K562 (cell line): ENCODE measurements around the gene ERN1. TPM values are rescaled to one million over a fixed set of nuclear protein-coding genes. Genes with fewer than 3 reads are reported as not detected.

Experiments
- ATAC-seq: fragments of 200-7000 bp; cut with Tn5 transposase; 3 replicates; pipeline ENCODE4 v1.9.1; 2020; ENCODE audit warnings: moderate library complexity
- BruUV-seq: library from RNA; stranded (reverse); fragments of 400-500 nt; replicated peaks from 2 replicates; lab custom pipeline; 2021; lab: Mats Ljungman, UMichigan
- CTCF ChIA-PET: fragments of 300-600 bp; formaldehyde crosslinking; extraction: SDS; loops from one replicate; lab custom pipeline; 2021; ENCODE audit warnings: low intra/inter-chr PET ratio; lab: Yijun Ruan, JAX
- POLR2A ChIA-PET: fragments of 300-600, 350-650 bp; sonication (Branson Sonifier 250); formaldehyde crosslinking; extraction: SDS; loops from one replicate; lab custom pipeline; 2021; ENCODE audit warnings: antibody characterized with exemption, inconsistent platforms; lab: Yijun Ruan, JAX
- DNase-seq, 4 experiments: peaks; one replicate each; pipeline versions ENCODE4 v3.0.0 to v3.0.0-alpha.2; 2011 to 2018; ENCODE audit warnings: low spot score in 3 of 4, mixed read lengths in 3 of 4; ENCODE audit errors: extremely low read depth in 1 of 4
- FAIRE-seq: peaks from 2 replicates; lab custom pipeline; 2011; peaks lifted over from hg19 to GRCh38; lab: Jason Lieb, UNC
- H2AFZ ChIP-seq: 2 replicates; pipeline ENCODE4 v1.6.0; 2011; ENCODE audit warnings: low read depth, low read length, control low read depth, inconsistent platforms
- H3K27ac ChIP-seq: fragments of 200-600 bp; 3 replicates; pipeline ENCODE4 v1.8.0; 2011; ENCODE audit warnings: low read depth, mild to moderate bottlenecking, control low read depth, inconsistent platforms, low read length, moderate library complexity, mixed read lengths; ENCODE audit errors: extremely low read depth
- H3K27me3 ChIP-seq, 2 experiments: fragments of 300-600 bp in 1 of 2; 2 replicates in 1 of 2; 3 replicates in 1 of 2; pipeline versions ENCODE4 v1.6.0 to v1.8.0; 2011; ENCODE audit warnings: inconsistent platforms in 2 of 2, low read length in 2 of 2, mild to moderate bottlenecking in 1 of 2, mixed read lengths in 1 of 2, moderate library complexity in 1 of 2; ENCODE audit not compliant: control insufficient read depth in 2 of 2, insufficient read depth in 2 of 2
- H3K36me3 ChIP-seq: fragments of 300-600 bp; 3 replicates; pipeline ENCODE4 v1.8.0; 2011; ENCODE audit warnings: mild to moderate bottlenecking, low read length, inconsistent platforms; ENCODE audit not compliant: control insufficient read depth, insufficient read depth
- H3K4me1 ChIP-seq, 2 experiments: fragments of 200-600 bp in 1 of 2; replicated peaks in 1 of 2; 2 replicates in 1 of 2; 3 replicates in 1 of 2; pipeline versions ENCODE4 v1.5.1 to v1.8.0; 2011; ENCODE audit warnings: inconsistent platforms in 2 of 2, low read length in 2 of 2, mild to moderate bottlenecking in 1 of 2, mixed read lengths in 1 of 2, moderate library complexity in 1 of 2; ENCODE audit not compliant: control insufficient read depth in 2 of 2, insufficient read depth in 2 of 2
- H3K4me2 ChIP-seq: 2 replicates; pipeline ENCODE4 v1.6.1; 2011; ENCODE audit warnings: low read length, control low read depth, inconsistent platforms, mixed read lengths; ENCODE audit not compliant: insufficient read depth
- H3K4me3 ChIP-seq: fragments of 200-600 bp; sonication (generic), shearing (Covaris generic); 2 replicates; pipeline ENCODE4 v1.5.1; 2016; ENCODE audit warnings: control low read depth, inconsistent platforms
- H3K79me2 ChIP-seq: fragments of 200-600 bp; 3 replicates; pipeline ENCODE4 v1.8.0; 2011; ENCODE audit warnings: low read length, inconsistent platforms; ENCODE audit not compliant: control insufficient read depth, insufficient read depth
- H3K9ac ChIP-seq, 2 experiments: 2 replicates each; pipeline versions ENCODE4 v1.6.0 to v1.6.1; 2011; ENCODE audit warnings: low read depth in 2 of 2, low read length in 2 of 2, control low read depth in 1 of 2, inconsistent platforms in 1 of 2, mild to moderate bottlenecking in 1 of 2, mixed read lengths in 1 of 2; ENCODE audit not compliant: insufficient read depth in 1 of 2
- H3K9me1 ChIP-seq: one replicate; pipeline ENCODE4 v1.6.0; 2011; ENCODE audit warnings: inconsistent platforms, mild to moderate bottlenecking, low read length, moderate library complexity; ENCODE audit not compliant: control insufficient read depth, insufficient read depth
- H3K9me3 ChIP-seq: replicated peaks from 2 replicates; pipeline ENCODE4 v1.5.1; 2011; ENCODE audit warnings: low read depth, low read length, inconsistent platforms; ENCODE audit not compliant: control insufficient read depth, insufficient read depth
- H4K20me1 ChIP-seq: replicated peaks from 2 replicates; pipeline ENCODE4 v1.6.1; 2011; ENCODE audit warnings: low read length, inconsistent platforms, mixed read lengths; ENCODE audit not compliant: control insufficient read depth, insufficient read depth
- BRF1 ChIP-seq: IDR thresholded peaks from 3 replicates; pipeline ENCODE4 v1.6.1; 2011; ENCODE audit warnings: borderline replicate concordance, mild to moderate bottlenecking; ENCODE audit not compliant: insufficient read length; ENCODE audit errors: extremely low read depth
- CBX3 ChIP-seq, 2 experiments: IDR thresholded peaks; 1 replicate in 1 of 2; 2 replicates in 1 of 2; pipeline ENCODE4 v1.6.1; 2012; ENCODE audit warnings: inconsistent platforms in 2 of 2, low read length in 2 of 2, borderline replicate concordance in 1 of 2, control low read depth in 1 of 2
- CEBPB ChIP-seq: fragments of 450-650 bp; IDR thresholded peaks from 2 replicates; pipeline ENCODE4 v1.6.1; 2016; ENCODE audit warnings: missing genetic modification characterization, missing compliant biosample characterization
- ESRRA ChIP-seq: fragments of 450-650 bp; IDR thresholded peaks from 2 replicates; pipeline ENCODE4 v1.6.1; 2014; ENCODE audit warnings: low read depth, mild to moderate bottlenecking, moderate library complexity, borderline replicate concordance
- HMGN3 ChIP-seq: IDR thresholded peaks from 2 replicates; pipeline ENCODE4 v1.6.1; 2011; ENCODE audit warnings: borderline replicate concordance, low read depth, mild to moderate bottlenecking, mixed read lengths, low read length; ENCODE audit not compliant: insufficient read length; ENCODE audit errors: extremely low read depth
- MCM7 ChIP-seq, 2 experiments: fragments of 450-650 bp; IDR thresholded peaks; 2 replicates each; pipeline ENCODE4 v1.6.1; 2016 to 2018
- MYBL2 ChIP-seq, 2 experiments: fragments of 450-650 bp in 1 of 2; sonication (generic) in 1 of 2; formaldehyde crosslinking in 1 of 2; IDR thresholded peaks; 2 replicates each; pipeline versions ENCODE4 v1.6.1 to v1.8.1; 2017 to 2022; ENCODE audit warnings: borderline replicate concordance in 1 of 2, inconsistent platforms in 1 of 2, low read depth in 1 of 2, mild to moderate bottlenecking in 1 of 2, missing genetic modification reagents in 1 of 2, moderate library complexity in 1 of 2
- NFATC3 ChIP-seq: fragments of 450-650 bp; IDR thresholded peaks from 2 replicates; pipeline ENCODE4 v1.6.1; 2017; ENCODE audit warnings: mild to moderate bottlenecking
- POLR2G ChIP-seq: fragments of 200-400 bp; formaldehyde crosslinking; IDR thresholded peaks from 2 replicates; pipeline ENCODE4 v1.6.1; 2017; ENCODE audit warnings: low read depth, mild to moderate bottlenecking, antibody characterized with exemption, low read length, moderate library complexity
- ZNF507 ChIP-seq: conservative IDR thresholded peaks from 2 replicates; pipeline ENCODE4 v1.6.1; 2017; ENCODE audit warnings: missing genetic modification characterization, missing compliant biosample characterization
- WGBS: fragments of 100-300 bp; shearing (Covaris generic); methylation state at CpG from one replicate; pipeline ENCODE4 v1.1.6; 2016; ENCODE audit warnings: low coverage, mixed read lengths; ENCODE audit not compliant: insufficient coverage; ENCODE audit errors: missing lambda C conversion rate; 5-methylcytosine and 5-hydroxymethylcytosine counted together
- in situ Hi-C: fragments of 300-500 bp; cut with MboI; formaldehyde crosslinking; loops from 4 replicates; pipeline ENCODE4 v1.15.0; 2018; ENCODE audit warnings: inconsistent platforms, mixed read lengths
- intact Hi-C: fragments of 100-400 bp; cut with micrococcal nuclease; formaldehyde crosslinking; loops from 2 replicates; pipeline ENCODE4 v1.14.2; 2022
- polyA plus RNA-seq, 8 experiments: library from polyadenylated mRNA; depleted of rRNA in 4 of 8; stranded (reverse) in 5 of 8; unstranded in 3 of 8; fragments of >200 nt; fragmentation: Nextera tagmentation in 2 of 8; fragmentation: Illumina TruSeq in 1 of 8; extraction: Ambion mirVana in 2 of 8; extraction: Trizol in 1 of 8; gene quantifications; 2 replicates each; pipeline versions ENCODE4 v1.2.1 to v1.2.3, GENCODE V29; 2011 to 2014; ENCODE audit warnings: inconsistent platforms in 1 of 8, missing spikeins in 1 of 8
- total RNA-seq, 7 experiments: library from RNA; depleted of rRNA in 6 of 7; stranded (reverse); fragments of >200 nt in 6 of 7; fragmentation: Illumina TruSeq in 2 of 7; extraction: Trizol in 2 of 7; gene quantifications; 2 replicates each; pipeline versions ENCODE4 v1.2.1 to v1.2.3, GENCODE V29; 2011 to 2021; ENCODE audit warnings: low replicate concordance in 1 of 7
- TF ChIP-seq, protein P1 (sequence below): fragments of 450-650 bp; IDR thresholded peaks from 2 replicates; pipeline ENCODE4 v1.6.1; 2017; ENCODE audit warnings: antibody characterized with exemption, mild to moderate bottlenecking

ERN1 gene
- total and polyA plus RNA-seq, 9 of the 15 experiments (the other 6 are each of a cell fraction or from before 2014, with no cell fraction given): 2.1 to 22.5 (median 7.3) TPM

GRCh38 chr17:64161380-64162176 is 31.6 kb upstream of the ERN1 start:
- H3K9me3 ChIP-seq: no peaks in the 10 kb centered on the region
- ATAC-seq: no peak
- no peak for FAIRE-seq
- BruUV-seq: no TSS peak
- in situ Hi-C loops: no loop called here
- H3K9ac ChIP-seq: no peak overlapping the region
- H2AFZ ChIP-seq: no peak overlapping the region
- WGBS: 59% methylated on average over 6 of the region's 6 CpGs
- H4K20me1 ChIP-seq: no peaks in the 10 kb centered on the region
- no peaks in the 10 kb centered on the region for H3K9me1 ChIP-seq
- intact Hi-C loops: no loop called here
- TF ChIP-seq CEBPB (tag): no peak
- TF ChIP-seq, protein P1, sequence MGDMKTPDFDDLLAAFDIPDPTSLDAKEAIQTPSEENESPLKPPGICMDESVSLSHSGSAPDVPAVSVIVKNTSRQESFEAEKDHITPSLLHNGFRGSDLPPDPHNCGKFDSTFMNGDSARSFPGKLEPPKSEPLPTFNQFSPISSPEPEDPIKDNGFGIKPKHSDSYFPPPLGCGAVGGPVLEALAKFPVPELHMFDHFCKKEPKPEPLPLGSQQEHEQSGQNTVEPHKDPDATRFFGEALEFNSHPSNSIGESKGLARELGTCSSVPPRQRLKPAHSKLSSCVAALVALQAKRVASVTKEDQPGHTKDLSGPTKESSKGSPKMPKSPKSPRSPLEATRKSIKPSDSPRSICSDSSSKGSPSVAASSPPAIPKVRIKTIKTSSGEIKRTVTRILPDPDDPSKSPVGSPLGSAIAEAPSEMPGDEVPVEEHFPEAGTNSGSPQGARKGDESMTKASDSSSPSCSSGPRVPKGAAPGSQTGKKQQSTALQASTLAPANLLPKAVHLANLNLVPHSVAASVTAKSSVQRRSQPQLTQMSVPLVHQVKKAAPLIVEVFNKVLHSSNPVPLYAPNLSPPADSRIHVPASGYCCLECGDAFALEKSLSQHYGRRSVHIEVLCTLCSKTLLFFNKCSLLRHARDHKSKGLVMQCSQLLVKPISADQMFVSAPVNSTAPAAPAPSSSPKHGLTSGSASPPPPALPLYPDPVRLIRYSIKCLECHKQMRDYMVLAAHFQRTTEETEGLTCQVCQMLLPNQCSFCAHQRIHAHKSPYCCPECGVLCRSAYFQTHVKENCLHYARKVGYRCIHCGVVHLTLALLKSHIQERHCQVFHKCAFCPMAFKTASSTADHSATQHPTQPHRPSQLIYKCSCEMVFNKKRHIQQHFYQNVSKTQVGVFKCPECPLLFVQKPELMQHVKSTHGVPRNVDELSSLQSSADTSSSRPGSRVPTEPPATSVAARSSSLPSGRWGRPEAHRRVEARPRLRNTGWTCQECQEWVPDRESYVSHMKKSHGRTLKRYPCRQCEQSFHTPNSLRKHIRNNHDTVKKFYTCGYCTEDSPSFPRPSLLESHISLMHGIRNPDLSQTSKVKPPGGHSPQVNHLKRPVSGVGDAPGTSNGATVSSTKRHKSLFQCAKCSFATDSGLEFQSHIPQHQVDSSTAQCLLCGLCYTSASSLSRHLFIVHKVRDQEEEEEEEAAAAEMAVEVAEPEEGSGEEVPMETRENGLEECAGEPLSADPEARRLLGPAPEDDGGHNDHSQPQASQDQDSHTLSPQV: no peak
- TF ChIP-seq NFATC3: no peak
- no peak for TF ChIP-seq MYBL2 (IDR thresholded peaks at IDR 0.05; ENCODE audit: low read depth)
- no peak for TF ChIP-seq MYBL2 (CRISPR knock-in tag; IDR thresholded peaks at IDR 0.05; ENCODE audit: borderline replicate concordance)
- TF ChIP-seq MCM7 (IDR thresholded peaks at IDR 0.05): no peak
- no peak for TF ChIP-seq ZNF507
- TF ChIP-seq POLR2G: no peak
- TF ChIP-seq CBX3 (IDR thresholded peaks at IDR 0.05; ENCODE audit: borderline replicate concordance in 1 of 2, low read length in 2 of 2): no peak
- no peak for TF ChIP-seq BRF1
- no peak for TF ChIP-seq ESRRA
- no peak for TF ChIP-seq HMGN3
- no peak overlapping the region for H3K4me3 ChIP-seq
- no peaks in the 10 kb centered on the region for H3K79me2 ChIP-seq
- no peak overlapping the region for H3K27ac ChIP-seq
- H3K36me3 ChIP-seq: peaks cover 54% of the 10 kb centered on the region
- no peaks in the 10 kb centered on the region for H3K4me1 ChIP-seq
- no peaks in the 10 kb centered on the region for H3K27me3 ChIP-seq
- no peak overlapping the region for H3K4me2 ChIP-seq
- DNase-seq: no peak
- ChIA-PET POLR2A (interaction anchor here (2.1 kb wide), 1 partner anchor 16 kb away, joined by 7 read pairs; no protein-coding TSS in a partner anchor), CTCF (no interaction called here)
